ENCODE results near the gene RUFY4. TPM values are rescaled to one million over a fixed set of nuclear protein-coding genes. Genes with fewer than 3 reads are reported as not detected.

RUFY4 gene
- total RNA-seq, 1 donor from 2014 or later: not detected

- Mint-ChIP-seq H3K4me1 (ENCODE audit: unreplicated experiment) (peaks cover 2% of the 10 kb centered on the region), H3K27me3 (ENCODE audit: unreplicated experiment) (peaks cover 9% of the 10 kb centered on the region), H3K9me3 (ENCODE audit: unreplicated experiment) (no peaks in the 10 kb centered on the region), H3K27ac (ENCODE audit: unreplicated experiment) (no peak overlapping the region), H3K4me3 (ENCODE audit: unreplicated experiment) (no peak overlapping the region), H3K36me3 (ENCODE audit: unreplicated experiment) (no peaks in the 10 kb centered on the region)
- peak; percentile 82 for DNase-seq (ENCODE audit: extremely low spot score, unreplicated experiment)
- TF ChIP-seq CTCF (IDR thresholded peaks at IDR 0.05): peak; percentile 45
Measured at GRCh38 chr2:218074031-218074430, 5.0 kb downstream of the RUFY4 start.

GRCh38 chr2:218075975-218076811 is 7.1 kb downstream of the RUFY4 start:
- no peak for DNase-seq (ENCODE audit: extremely low spot score, unreplicated experiment)
- no peaks in the 10 kb centered on the region for H3K36me3 Mint-ChIP-seq (ENCODE audit: unreplicated experiment)
- H3K4me3 Mint-ChIP-seq (ENCODE audit: unreplicated experiment): no peak overlapping the region

GRCh38 chr2:218077464-218078216 is 8.6 kb downstream of the RUFY4 start:
- peaks cover 3% of the 10 kb centered on the region for H3K27me3 Mint-ChIP-seq (ENCODE audit: unreplicated experiment)
- H3K9me3 Mint-ChIP-seq (ENCODE audit: unreplicated experiment): no peaks in the 10 kb centered on the region
- no peak for DNase-seq (ENCODE audit: extremely low spot score, unreplicated experiment)
- no peak overlapping the region for H3K27ac Mint-ChIP-seq (ENCODE audit: unreplicated experiment)
- H3K36me3 Mint-ChIP-seq (ENCODE audit: unreplicated experiment): no peaks in the 10 kb centered on the region
- H3K4me1 Mint-ChIP-seq (ENCODE audit: unreplicated experiment): peaks cover 23% of the 10 kb centered on the region
- no peak for TF ChIP-seq CTCF (IDR thresholded peaks at IDR 0.05)
- H3K4me3 Mint-ChIP-seq (ENCODE audit: unreplicated experiment): no peak overlapping the region

More at GRCh38 chr2:218075975-218076811, 7.1 kb downstream of the RUFY4 start:
- Mint-ChIP-seq H3K27ac (ENCODE audit: unreplicated experiment) (no peak overlapping the region), H3K9me3 (ENCODE audit: unreplicated experiment) (no peaks in the 10 kb centered on the region), H3K27me3 (ENCODE audit: unreplicated experiment) (peaks cover 7% of the 10 kb centered on the region), H3K4me1 (ENCODE audit: unreplicated experiment) (peaks cover 8% of the 10 kb centered on the region)
- no peak for TF ChIP-seq CTCF (IDR thresholded peaks at IDR 0.05)

- Mint-ChIP-seq H3K4me3 (ENCODE audit: unreplicated experiment) (no peak overlapping the region), H3K4me1 (ENCODE audit: unreplicated experiment) (peaks cover 24% of the 10 kb centered on the region), H3K9me3 (ENCODE audit: unreplicated experiment) (peaks cover 3% of the 10 kb centered on the region), H3K27me3 (ENCODE audit: unreplicated experiment) (peaks cover 4% of the 10 kb centered on the region), H3K36me3 (ENCODE audit: unreplicated experiment) (no peaks in the 10 kb centered on the region), H3K27ac (ENCODE audit: unreplicated experiment) (peak overlapping the region; percentile 2)
- no peak for TF ChIP-seq CTCF (IDR thresholded peaks at IDR 0.05)
- DNase-seq (ENCODE audit: extremely low spot score, unreplicated experiment): no peak
Measured at GRCh38 chr2:218079943-218080913, 11.2 kb downstream of the RUFY4 start.
